Measurements from ENCODE around the gene LRRC8E. TPM values are rescaled to one million over a fixed set of nuclear protein-coding genes. Genes with fewer than 3 reads are reported as not detected.
A peak's percentile ranks its signal among the peaks of the same experiment; 100 is the strongest.

LRRC8E gene
- total RNA-seq, 3 donors from 2014 or later, result 1.4 to 15.1 (median 6.6) TPM

- H3K27ac ChIP-seq, result peak overlapping the region in 1 of 2 donors; percentile 0
- peaks cover 3 to 6% of the 10 kb centered on the region in 2 donors for H3K27me3 ChIP-seq
- intact Hi-C loops (cut with DNase I; ENCODE audit: low total_unique reads), result no loop called here
- no peak for DNase-seq (ENCODE audit: low spot score in 2 of 2)
- TF ChIP-seq POLR2AphosphoS5 (IDR thresholded peaks at IDR 0.05) (no peak), POLR2A (IDR thresholded peaks at IDR 0.05) (no peak)
- TF ChIP-seq, protein P1, sequence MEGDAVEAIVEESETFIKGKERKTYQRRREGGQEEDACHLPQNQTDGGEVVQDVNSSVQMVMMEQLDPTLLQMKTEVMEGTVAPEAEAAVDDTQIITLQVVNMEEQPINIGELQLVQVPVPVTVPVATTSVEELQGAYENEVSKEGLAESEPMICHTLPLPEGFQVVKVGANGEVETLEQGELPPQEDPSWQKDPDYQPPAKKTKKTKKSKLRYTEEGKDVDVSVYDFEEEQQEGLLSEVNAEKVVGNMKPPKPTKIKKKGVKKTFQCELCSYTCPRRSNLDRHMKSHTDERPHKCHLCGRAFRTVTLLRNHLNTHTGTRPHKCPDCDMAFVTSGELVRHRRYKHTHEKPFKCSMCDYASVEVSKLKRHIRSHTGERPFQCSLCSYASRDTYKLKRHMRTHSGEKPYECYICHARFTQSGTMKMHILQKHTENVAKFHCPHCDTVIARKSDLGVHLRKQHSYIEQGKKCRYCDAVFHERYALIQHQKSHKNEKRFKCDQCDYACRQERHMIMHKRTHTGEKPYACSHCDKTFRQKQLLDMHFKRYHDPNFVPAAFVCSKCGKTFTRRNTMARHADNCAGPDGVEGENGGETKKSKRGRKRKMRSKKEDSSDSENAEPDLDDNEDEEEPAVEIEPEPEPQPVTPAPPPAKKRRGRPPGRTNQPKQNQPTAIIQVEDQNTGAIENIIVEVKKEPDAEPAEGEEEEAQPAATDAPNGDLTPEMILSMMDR (IDR thresholded peaks at IDR 0.05), result no peak
- H3K4me1 ChIP-seq, result peaks cover 29 to 39% of the 10 kb centered on the region in 2 donors
- H3K4me3 ChIP-seq, result no peak overlapping the region
- H3K36me3 ChIP-seq, result no peaks in the 10 kb centered on the region
- H3K9me3 ChIP-seq, result no peaks in the 10 kb centered on the region
Observed at GRCh38 chr19:7923295-7924191, 35.2 kb downstream of the LRRC8E start.

DNA sequence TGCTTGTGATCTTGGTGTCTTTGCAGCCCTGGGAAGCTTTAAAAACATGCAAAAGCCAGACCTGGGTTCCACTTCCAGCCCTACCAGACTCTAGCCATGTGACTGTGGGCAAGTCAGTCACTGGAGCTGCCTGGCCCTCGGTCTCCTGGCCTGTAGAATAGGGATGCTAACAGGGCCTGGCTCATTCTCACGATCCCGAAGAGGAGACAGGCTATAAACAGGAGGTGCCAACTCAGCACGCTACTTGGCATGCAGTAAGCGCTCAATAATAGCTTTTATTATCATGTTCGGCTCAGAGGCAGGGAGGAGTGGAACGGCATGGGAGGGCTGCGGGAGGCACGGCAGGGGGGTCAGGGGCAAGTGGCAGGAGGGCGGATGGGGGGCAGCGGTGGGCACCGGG lies 35.9 kb downstream of the LRRC8E start:
- no peak for TF ChIP-seq POLR2AphosphoS5 (IDR thresholded peaks at IDR 0.05)
- TF ChIP-seq, protein P1 (IDR thresholded peaks at IDR 0.05), result no peak
- TF ChIP-seq POLR2A (IDR thresholded peaks at IDR 0.05), result no peak
- intact Hi-C loops (cut with DNase I; ENCODE audit: low total_unique reads), result no loop called here
- Histone ChIP-seq H3K36me3 (no peaks in the 10 kb centered on the region), H3K4me1 (peaks cover 31 to 39% of the 10 kb centered on the region in 2 donors), H3K9me3 (no peaks in the 10 kb centered on the region), H3K4me3 (no peak overlapping the region), H3K27me3 (no peaks in the 10 kb centered on the region), H3K27ac (peak overlapping the region in 1 of 2 donors; percentile 0)
- DNase-seq (ENCODE audit: low spot score in 2 of 2), result no peak

DNA sequence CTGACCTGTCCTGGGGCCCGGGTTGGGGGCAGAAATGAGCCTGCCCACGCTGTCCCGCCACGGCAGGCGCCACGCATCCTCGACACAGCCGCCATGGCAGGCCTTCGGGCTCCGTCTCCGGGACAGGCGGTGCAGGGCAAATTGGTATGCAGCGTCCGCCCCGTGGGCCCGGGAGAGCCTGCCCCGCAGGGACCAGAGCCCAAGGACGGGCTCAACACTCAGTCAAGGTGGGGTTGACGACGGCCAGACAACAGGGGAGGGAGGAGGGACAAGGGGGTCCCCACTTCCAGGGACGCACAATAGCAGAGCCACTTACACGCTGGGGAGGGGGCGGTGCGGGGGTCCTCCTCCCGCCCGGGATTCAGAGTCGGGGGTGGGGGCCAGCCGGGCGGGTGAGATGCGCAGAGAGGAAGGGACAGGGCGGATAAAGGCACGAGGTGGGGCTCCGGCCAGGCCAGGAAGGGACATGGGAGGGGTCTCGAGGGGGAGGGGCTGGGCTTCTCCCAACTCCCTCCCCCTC lies 36.4 kb downstream of the LRRC8E start:
- no peak for TF ChIP-seq POLR2A (IDR thresholded peaks at IDR 0.05)
- TF ChIP-seq, protein P1 (IDR thresholded peaks at IDR 0.05), result no peak
- Histone ChIP-seq H3K4me1 (peaks cover 35 to 39% of the 10 kb centered on the region in 2 donors), H3K4me3 (peak overlapping the region; percentile 41 to 72 (median 60)), H3K9me3 (no peaks in the 10 kb centered on the region), H3K36me3 (no peaks in the 10 kb centered on the region), H3K27ac (peak overlapping the region in 1 of 2 donors; percentile 0), H3K27me3 (no peaks in the 10 kb centered on the region)
- intact Hi-C loops (cut with DNase I; ENCODE audit: low total_unique reads), result no loop called here
- DNase-seq (ENCODE audit: low spot score in 2 of 2), result no peak

- no peaks in the 10 kb centered on the region for H3K36me3 ChIP-seq
- peak in 1 of 2 donors; percentile 54 for DNase-seq (ENCODE audit: low spot score in 2 of 2)
- peaks cover 37 to 39% of the 10 kb centered on the region in 2 donors for H3K4me1 ChIP-seq
- TF ChIP-seq POLR2AphosphoS5 (IDR thresholded peaks at IDR 0.05) (peak in 1 of 3 donors; percentile 11), POLR2A (IDR thresholded peaks at IDR 0.05) (no peak)
- TF ChIP-seq, protein P1 (IDR thresholded peaks at IDR 0.05), result peak; percentile 51 to 67 (median 64)
- H3K27ac ChIP-seq, result peak overlapping the region; percentile 25 to 96
- H3K9me3 ChIP-seq, result no peaks in the 10 kb centered on the region
- H3K27me3 ChIP-seq, result no peaks in the 10 kb centered on the region
- intact Hi-C loops (cut with DNase I; ENCODE audit: low total_unique reads), result no loop called here
- H3K4me3 ChIP-seq, result peak overlapping the region; percentile 41 to 72 (median 60)
Observed at GRCh38 chr19:7925171-7925851, 37.0 kb downstream of the LRRC8E start.
